ENCODE measurements around the gene TSNAX. TPM values are rescaled to one million over a fixed set of nuclear protein-coding genes. Genes with fewer than 3 reads are reported as not detected.

The TSNAX gene, protein sequence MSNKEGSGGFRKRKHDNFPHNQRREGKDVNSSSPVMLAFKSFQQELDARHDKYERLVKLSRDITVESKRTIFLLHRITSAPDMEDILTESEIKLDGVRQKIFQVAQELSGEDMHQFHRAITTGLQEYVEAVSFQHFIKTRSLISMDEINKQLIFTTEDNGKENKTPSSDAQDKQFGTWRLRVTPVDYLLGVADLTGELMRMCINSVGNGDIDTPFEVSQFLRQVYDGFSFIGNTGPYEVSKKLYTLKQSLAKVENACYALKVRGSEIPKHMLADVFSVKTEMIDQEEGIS
- total RNA-seq, result 44.5 TPM in 2 replicates

- Histone ChIP-seq H4K20me1 (ENCODE audit: insufficient read depth, low read length) (peaks cover 5% of the 10 kb centered on the region), H3K79me2 (ENCODE audit: insufficient read depth, low read length) (peaks cover 44% of the 10 kb centered on the region), H3K27ac (ENCODE audit: low read depth, low read length) (peak within 1 kb of the TSS; percentile 97), H3K9me3 (ENCODE audit: low read depth, low read length) (no peaks in the 10 kb centered on the region), H3K36me3 (ENCODE audit: insufficient read depth, low read length) (peaks cover 4% of the 10 kb centered on the region), H3K4me2 (ENCODE audit: insufficient read depth, low read length) (peak within 1 kb of the TSS; percentile 91), H3K4me1 (ENCODE audit: insufficient read depth, low read length) (peaks cover 19% of the 10 kb centered on the region), H2AFZ (ENCODE audit: low read length) (peak within 1 kb of the TSS; percentile 95), H3K4me3 (ENCODE audit: insufficient read depth, low read length) (peak within 1 kb of the TSS; percentile 81), H3K27me3 (ENCODE audit: insufficient read depth, low read length) (no peaks in the 10 kb centered on the region)
- TF ChIP-seq, protein P1, sequence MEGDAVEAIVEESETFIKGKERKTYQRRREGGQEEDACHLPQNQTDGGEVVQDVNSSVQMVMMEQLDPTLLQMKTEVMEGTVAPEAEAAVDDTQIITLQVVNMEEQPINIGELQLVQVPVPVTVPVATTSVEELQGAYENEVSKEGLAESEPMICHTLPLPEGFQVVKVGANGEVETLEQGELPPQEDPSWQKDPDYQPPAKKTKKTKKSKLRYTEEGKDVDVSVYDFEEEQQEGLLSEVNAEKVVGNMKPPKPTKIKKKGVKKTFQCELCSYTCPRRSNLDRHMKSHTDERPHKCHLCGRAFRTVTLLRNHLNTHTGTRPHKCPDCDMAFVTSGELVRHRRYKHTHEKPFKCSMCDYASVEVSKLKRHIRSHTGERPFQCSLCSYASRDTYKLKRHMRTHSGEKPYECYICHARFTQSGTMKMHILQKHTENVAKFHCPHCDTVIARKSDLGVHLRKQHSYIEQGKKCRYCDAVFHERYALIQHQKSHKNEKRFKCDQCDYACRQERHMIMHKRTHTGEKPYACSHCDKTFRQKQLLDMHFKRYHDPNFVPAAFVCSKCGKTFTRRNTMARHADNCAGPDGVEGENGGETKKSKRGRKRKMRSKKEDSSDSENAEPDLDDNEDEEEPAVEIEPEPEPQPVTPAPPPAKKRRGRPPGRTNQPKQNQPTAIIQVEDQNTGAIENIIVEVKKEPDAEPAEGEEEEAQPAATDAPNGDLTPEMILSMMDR (IDR thresholded peaks at IDR 0.05; ENCODE audit: extremely low read depth, low read depth, low read length), result no peak
- peak; percentile 95 for DNase-seq (ENCODE audit: insufficient read length, low spot score, missing footprints)
These were observed at the start of gene TSNAX for GRCh38 chr1:231528172-231529029. Gene TSNAX, plus strand, starts transcription at chr1:231528669. Its CDS starts 142 bp downstream, at chr1:231528811.

DNA sequence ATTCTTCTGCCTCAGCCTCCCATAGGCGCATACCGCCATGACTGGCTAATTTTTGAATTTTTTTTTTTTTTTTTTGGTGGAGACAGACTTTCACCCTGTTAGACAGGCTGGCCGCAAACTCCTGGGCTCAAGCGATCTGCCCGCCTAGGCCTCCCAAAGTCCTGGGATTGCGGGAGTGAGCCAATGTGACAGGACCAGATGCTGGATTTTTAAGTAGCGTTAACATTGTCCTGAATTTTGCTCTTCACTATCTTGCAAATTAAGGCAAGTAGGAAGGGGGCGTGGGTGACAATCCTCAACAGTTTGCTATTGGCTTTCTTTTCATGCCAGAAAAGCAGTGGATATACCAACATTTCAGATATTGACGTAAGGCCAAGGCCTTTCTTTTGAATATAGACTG lies 49.7 kb upstream of the TSNAX start:
- TF ChIP-seq, protein P1 (IDR thresholded peaks at IDR 0.05; ENCODE audit: extremely low read depth, low read depth, low read length), result no peak
- no peaks in the 10 kb centered on the region for H3K36me3 ChIP-seq (ENCODE audit: insufficient read depth, low read length)
- no peaks in the 10 kb centered on the region for H3K4me1 ChIP-seq (ENCODE audit: insufficient read depth, low read length)
- no peak overlapping the region for H2AFZ ChIP-seq (ENCODE audit: low read length)
- H3K79me2 ChIP-seq (ENCODE audit: insufficient read depth, low read length), result no peaks in the 10 kb centered on the region
- no peak overlapping the region for H3K4me3 ChIP-seq (ENCODE audit: insufficient read depth, low read length)
- no peaks in the 10 kb centered on the region for H4K20me1 ChIP-seq (ENCODE audit: insufficient read depth, low read length)
- no peaks in the 10 kb centered on the region for H3K27me3 ChIP-seq (ENCODE audit: insufficient read depth, low read length)
- no peak for DNase-seq (ENCODE audit: insufficient read length, low spot score, missing footprints)
- H3K4me2 ChIP-seq (ENCODE audit: insufficient read depth, low read length), result no peak overlapping the region
- no peak overlapping the region for H3K27ac ChIP-seq (ENCODE audit: low read depth, low read length)
- no peaks in the 10 kb centered on the region for H3K9me3 ChIP-seq (ENCODE audit: low read depth, low read length)

DNA sequence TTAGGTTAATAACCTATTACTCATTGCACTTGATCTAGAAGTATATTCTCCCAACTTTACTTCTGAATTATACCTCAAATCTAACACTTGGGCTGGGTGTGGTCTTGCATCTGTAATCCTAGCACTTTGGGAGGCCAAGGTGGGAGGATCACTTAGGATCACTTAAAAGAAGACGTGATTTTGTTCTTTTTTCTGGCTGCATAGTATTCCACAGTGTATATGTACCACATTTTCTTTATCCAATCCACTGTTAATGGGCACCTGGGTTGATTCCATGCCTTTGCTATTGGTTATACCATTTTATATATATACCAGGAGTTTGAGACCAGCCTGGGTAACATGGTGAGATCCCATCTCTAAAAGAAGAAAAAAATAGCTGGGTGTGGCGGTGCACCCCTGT lies 48.5 kb upstream of the TSNAX start:
- no peak for DNase-seq (ENCODE audit: insufficient read length, low spot score, missing footprints)
- no peak overlapping the region for H3K4me3 ChIP-seq (ENCODE audit: insufficient read depth, low read length)
- TF ChIP-seq, protein P1 (IDR thresholded peaks at IDR 0.05; ENCODE audit: extremely low read depth, low read depth, low read length), result no peak

GRCh38 chr1:231481289-231481688 lies 47.2 kb upstream of the TSNAX start:
- no peak overlapping the region for H3K27ac ChIP-seq (ENCODE audit: low read depth, low read length)
- no peak overlapping the region for H2AFZ ChIP-seq (ENCODE audit: low read length)
- TF ChIP-seq, protein P1 (IDR thresholded peaks at IDR 0.05; ENCODE audit: extremely low read depth, low read depth, low read length), result no peak
- H4K20me1 ChIP-seq (ENCODE audit: insufficient read depth, low read length), result no peaks in the 10 kb centered on the region
- H3K4me1 ChIP-seq (ENCODE audit: insufficient read depth, low read length), result no peaks in the 10 kb centered on the region
- no peaks in the 10 kb centered on the region for H3K27me3 ChIP-seq (ENCODE audit: insufficient read depth, low read length)
- H3K9me3 ChIP-seq (ENCODE audit: low read depth, low read length), result no peaks in the 10 kb centered on the region
- DNase-seq (ENCODE audit: insufficient read length, low spot score, missing footprints), result no peak
- H3K4me2 ChIP-seq (ENCODE audit: insufficient read depth, low read length), result no peak overlapping the region
- no peaks in the 10 kb centered on the region for H3K79me2 ChIP-seq (ENCODE audit: insufficient read depth, low read length)
- no peaks in the 10 kb centered on the region for H3K36me3 ChIP-seq (ENCODE audit: insufficient read depth, low read length)
- no peak overlapping the region for H3K4me3 ChIP-seq (ENCODE audit: insufficient read depth, low read length)

More for the DNA sequence above, 48.5 kb upstream of the TSNAX start:
- Histone ChIP-seq H3K27ac (ENCODE audit: low read depth, low read length) (no peak overlapping the region), H3K4me1 (ENCODE audit: insufficient read depth, low read length) (no peaks in the 10 kb centered on the region), H2AFZ (ENCODE audit: low read length) (no peak overlapping the region), H3K4me2 (ENCODE audit: insufficient read depth, low read length) (no peak overlapping the region), H4K20me1 (ENCODE audit: insufficient read depth, low read length) (no peaks in the 10 kb centered on the region), H3K36me3 (ENCODE audit: insufficient read depth, low read length) (no peaks in the 10 kb centered on the region), H3K79me2 (ENCODE audit: insufficient read depth, low read length) (no peaks in the 10 kb centered on the region), H3K27me3 (ENCODE audit: insufficient read depth, low read length) (no peaks in the 10 kb centered on the region), H3K9me3 (ENCODE audit: low read depth, low read length) (no peaks in the 10 kb centered on the region)
